Measurements from ENCODE around the gene COG6.

GRCh38 chr13:39618561-39618960 is 36.9 kb upstream of the COG6 start:
- no peak for TF ChIP-seq CTCF (IDR thresholded peaks at IDR 0.05)
- TF ChIP-seq POLR2A (IDR thresholded peaks at IDR 0.05): no peak
- TF ChIP-seq POLR2AphosphoS5 (IDR thresholded peaks at IDR 0.05): no peak

All from prostate gland (tissue), 2 donors.